Fibroblast of villous mesenchyme (primary cell): ENCODE results near the gene DDX17. TPM values are rescaled to one million over a fixed set of nuclear protein-coding genes. Genes with fewer than 3 reads are reported as not detected.

Experiments
- DNase-seq: peaks from one replicate; pipeline ENCODE4 v3.0.0-alpha.2; 2010; ENCODE audit warnings: low read depth
- H3K4me3 ChIP-seq: 2 replicates; pipeline ENCODE4 v1.5.1; 2011; ENCODE audit warnings: low read depth, mild to moderate bottlenecking, low read length
- total RNA-seq: library from RNA; depleted of rRNA; stranded (reverse); fragments of >200 nt; gene quantifications from 2 replicates; pipeline ENCODE4 v1.2.3, GENCODE V29; 2012
- TF ChIP-seq, protein P1 (sequence below): IDR thresholded peaks from 2 replicates; pipeline ENCODE4 v1.5.1; 2012; ENCODE audit warnings: low read depth, mild to moderate bottlenecking, low read length; ENCODE audit not compliant: insufficient read depth

DDX17 gene
- total RNA-seq, 1 donor: 454 TPM

DNA sequence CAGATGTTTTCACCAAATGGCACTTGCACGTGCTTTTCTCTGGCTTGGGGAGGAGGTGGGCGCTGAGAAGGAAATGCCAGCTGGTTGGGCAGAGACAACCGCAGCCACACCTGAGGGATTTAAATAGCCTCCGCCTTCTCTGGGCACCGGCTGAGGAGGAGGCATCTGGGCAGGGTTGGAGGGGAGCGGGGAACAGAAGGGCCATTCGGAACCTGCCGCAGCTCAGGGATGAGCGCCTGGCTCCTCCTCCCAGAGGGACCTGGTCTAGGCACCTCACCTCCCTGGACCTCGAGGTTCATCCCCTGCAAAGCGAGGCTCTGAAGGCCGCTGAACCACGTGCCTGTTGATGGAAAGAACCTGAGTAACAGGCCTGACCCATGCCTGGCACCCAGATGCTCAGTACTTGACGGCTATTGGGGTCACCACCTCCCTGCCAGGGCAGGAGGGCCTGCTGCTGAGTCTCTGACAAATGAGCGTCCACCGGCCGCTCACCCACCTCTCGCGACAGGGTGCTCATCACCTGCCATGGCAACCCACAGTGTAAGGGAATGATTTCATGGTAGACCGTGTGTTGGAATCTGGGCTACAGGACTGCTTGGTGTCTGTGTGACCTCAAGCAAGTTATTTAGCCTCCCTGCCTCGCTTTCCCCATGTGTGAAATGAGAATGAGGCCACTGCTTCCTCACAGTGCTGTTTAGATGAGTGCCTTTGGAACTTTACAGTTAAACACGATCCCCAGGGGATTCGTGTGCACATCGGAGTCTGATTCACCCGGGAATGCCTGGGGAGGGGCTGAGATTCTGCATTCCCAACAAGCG lies 40.2 kb downstream of the DDX17 start:
- TF ChIP-seq, protein P1, sequence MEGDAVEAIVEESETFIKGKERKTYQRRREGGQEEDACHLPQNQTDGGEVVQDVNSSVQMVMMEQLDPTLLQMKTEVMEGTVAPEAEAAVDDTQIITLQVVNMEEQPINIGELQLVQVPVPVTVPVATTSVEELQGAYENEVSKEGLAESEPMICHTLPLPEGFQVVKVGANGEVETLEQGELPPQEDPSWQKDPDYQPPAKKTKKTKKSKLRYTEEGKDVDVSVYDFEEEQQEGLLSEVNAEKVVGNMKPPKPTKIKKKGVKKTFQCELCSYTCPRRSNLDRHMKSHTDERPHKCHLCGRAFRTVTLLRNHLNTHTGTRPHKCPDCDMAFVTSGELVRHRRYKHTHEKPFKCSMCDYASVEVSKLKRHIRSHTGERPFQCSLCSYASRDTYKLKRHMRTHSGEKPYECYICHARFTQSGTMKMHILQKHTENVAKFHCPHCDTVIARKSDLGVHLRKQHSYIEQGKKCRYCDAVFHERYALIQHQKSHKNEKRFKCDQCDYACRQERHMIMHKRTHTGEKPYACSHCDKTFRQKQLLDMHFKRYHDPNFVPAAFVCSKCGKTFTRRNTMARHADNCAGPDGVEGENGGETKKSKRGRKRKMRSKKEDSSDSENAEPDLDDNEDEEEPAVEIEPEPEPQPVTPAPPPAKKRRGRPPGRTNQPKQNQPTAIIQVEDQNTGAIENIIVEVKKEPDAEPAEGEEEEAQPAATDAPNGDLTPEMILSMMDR: no peak
- no peak for DNase-seq
- no peak overlapping the region for H3K4me3 ChIP-seq

DNA sequence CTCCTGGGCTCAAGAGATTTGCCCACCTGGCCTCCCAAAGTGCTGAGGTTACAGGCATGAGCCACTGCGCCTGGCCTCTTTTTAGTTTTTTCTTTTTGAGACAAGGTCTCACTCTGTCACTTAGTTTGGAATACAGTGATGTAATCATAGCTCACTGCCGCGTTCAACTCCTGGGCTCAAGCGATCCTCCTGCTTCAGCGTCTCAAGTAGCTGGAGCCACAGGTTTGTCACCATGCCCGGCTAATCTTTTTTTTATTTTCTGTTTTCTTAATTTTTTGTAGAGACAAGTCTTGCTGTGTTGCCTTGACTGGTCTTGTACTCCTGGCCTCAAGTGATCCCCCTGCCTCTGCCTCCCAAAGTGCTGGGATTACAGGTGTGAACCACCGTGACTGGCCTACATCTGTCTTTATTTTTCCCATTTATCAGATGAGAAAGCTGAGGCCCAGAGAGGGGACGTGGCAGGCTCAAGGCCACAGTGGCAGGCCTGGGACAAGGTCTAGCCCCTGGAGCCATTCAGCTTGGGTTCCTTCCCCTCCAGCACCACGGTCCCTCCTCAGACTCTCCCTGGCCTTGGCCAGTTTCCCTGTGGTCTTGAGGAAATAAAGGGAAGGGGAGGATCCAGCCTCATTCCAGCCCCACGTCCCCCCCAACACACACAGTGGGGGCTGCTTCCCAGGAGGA lies 41.0 kb downstream of the DDX17 start:
- H3K4me3 ChIP-seq: no peak overlapping the region
- no peak for DNase-seq
- TF ChIP-seq, protein P1: no peak

DNA sequence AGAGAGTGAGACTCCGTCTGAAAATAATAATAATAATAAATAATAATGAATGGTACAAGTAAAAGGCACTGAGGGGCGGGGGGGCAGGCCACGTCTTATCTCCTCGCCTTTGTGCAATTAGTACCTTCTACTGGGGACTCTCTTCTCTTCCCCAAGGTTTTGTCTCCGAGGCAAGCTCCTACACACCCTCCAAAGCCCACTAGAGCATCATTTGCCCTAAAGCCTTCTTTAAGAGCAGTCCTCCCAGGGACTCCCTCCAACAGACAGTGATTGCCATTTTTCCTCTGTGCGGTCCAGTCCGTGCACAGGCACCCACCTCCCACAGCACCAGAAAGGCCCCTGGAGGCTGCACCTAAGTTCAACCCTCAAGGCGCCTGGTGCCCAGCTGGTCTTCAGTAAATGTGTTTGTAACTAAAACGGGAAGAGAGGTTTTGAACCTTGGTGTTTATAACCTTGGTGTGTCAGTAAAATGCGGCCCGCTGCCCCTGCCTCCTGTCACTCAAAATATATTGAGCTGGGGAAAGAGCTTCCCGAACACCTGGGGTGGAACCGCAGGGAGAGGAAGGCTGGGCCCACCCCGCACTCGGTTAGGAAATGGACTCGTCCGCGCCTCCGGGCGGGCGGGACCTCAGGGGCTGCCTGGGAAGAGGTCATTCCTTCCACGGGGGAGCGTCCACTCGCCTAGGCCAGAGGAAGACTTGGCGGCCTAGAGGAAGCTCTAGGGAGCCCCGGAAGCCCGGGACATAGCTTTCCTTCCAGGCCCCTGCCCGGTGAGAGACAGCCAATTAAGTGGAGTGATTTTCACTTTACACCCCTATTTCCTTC lies 42.9 kb downstream of the DDX17 start:
- DNase-seq: peak; percentile 79
- no peak overlapping the region for H3K4me3 ChIP-seq
- TF ChIP-seq, protein P1: no peak

DNA sequence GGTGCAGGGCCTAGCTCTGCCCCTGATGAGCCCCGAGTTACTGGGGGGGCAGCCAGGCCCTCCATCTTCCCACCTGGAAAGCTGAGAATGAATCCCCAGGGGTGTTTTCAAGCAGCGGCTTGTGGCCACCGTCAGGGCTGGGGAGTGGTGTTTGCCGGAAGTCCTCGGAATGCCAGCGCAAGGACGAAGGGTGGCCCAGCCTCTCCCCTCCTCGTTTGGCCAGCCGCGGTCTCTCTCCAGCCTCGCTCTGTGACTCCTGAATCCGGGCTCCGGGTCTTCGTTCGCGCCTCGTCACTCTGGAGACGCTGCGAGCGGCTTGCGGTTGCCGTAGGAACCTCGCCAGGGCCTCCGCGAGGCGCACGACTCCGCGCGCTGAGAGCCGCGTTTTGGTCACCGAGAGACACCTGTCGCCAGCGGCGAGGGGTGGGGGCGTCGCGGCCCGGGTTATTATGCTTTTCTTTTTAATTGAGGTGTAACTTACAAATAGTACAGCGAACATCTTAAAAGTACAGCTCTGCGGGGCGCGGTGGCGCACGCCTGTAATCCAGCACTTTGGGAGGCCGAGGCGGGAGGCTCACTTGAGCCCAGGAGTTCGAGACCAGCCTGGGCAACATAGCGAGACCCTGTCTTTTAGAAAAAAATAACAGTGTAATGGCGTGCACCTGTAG lies 44.6 kb downstream of the DDX17 start:
- no peak overlapping the region for H3K4me3 ChIP-seq
- TF ChIP-seq, protein P1: no peak
- DNase-seq: peak; percentile 86

DNA sequence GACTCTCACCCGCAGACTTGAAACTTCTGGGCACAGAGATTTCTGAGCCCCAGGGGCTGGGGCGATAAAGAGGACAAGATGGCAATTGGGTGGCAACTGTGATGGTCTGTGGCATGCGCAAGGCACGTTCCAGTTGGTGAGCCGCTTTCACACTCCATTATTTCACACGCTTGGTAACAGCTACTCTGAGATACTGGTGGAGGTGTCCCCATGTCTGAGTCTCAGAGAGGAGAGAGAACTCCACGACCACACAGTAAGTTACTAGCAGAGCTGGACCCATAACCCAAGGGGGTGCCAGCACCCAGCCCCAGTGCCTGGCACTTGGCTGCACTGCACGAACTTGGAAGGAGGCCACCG lies 45.1 kb downstream of the DDX17 start:
- no peak overlapping the region for H3K4me3 ChIP-seq
- DNase-seq: no peak
- TF ChIP-seq, protein P1: no peak

DNA sequence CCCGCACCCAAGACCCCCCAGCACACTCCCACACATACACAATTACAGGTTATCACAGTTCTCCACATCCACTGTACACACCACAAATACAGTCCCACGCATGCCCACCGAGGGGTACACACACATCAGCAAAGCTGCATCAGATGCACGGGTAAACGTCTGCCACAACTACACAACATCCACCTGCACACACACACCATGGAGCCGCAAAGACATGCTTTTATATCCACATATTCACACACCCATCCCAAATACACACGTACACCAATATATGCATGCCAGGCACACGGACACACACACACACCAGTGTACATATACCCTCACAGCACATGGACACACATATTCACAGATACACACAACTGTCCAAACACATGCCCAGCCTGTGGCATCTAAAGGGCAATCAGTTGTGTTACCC lies 45.7 kb downstream of the DDX17 start:
- TF ChIP-seq, protein P1: no peak
- H3K4me3 ChIP-seq: no peak overlapping the region
- no peak for DNase-seq
